ENCODE data around the gene FGD4.
"Not testable (repeated sequence)": the region's sequence is repeated elsewhere in the genome, so short reads cannot be mapped to it uniquely, and the experiment has no call there.

Gene FGD4

DNA sequence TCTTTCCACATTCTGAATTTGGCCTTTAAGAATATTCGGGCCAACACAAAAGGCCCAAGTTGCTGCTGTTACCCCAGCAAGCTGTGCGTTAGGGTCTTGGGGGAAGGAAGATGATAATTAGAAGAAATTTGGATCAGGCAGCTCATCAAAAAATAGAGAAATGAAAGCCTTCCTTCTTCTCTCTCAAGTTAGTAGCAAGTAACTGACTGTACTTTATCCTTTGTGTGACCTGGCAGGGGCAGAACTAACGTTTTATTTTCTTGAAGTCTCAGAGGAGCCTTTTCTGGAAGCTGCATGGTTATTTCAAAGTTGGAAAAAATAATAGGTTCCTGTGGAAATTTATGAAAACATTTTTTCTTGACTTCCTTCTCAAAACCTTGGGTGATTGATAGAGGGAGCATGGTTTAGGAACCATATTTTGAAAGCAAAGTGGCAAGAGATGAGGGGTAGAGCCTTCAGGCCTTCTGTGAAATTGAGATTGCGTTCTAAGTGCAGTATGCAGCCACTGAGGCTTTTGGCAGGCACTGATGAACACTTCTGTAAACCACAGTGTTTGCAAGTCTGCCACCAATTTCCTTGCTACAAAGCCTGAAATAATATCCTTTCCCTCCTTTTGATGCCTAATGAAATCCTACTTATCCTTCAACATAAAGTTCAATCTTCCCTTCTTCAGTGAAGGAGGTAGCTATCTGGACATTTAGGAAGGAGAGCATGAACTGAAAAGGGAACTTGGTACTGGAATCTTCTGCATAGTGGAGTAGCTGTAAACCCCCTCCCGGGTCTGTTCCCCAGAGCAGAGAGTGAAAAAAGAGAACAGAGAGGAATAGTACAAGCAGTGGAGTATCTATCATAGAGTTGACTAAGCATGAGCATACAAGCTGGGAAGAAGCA lies 123.2 kb downstream of the FGD4 start:
- TF ChIP-seq, protein P1, sequence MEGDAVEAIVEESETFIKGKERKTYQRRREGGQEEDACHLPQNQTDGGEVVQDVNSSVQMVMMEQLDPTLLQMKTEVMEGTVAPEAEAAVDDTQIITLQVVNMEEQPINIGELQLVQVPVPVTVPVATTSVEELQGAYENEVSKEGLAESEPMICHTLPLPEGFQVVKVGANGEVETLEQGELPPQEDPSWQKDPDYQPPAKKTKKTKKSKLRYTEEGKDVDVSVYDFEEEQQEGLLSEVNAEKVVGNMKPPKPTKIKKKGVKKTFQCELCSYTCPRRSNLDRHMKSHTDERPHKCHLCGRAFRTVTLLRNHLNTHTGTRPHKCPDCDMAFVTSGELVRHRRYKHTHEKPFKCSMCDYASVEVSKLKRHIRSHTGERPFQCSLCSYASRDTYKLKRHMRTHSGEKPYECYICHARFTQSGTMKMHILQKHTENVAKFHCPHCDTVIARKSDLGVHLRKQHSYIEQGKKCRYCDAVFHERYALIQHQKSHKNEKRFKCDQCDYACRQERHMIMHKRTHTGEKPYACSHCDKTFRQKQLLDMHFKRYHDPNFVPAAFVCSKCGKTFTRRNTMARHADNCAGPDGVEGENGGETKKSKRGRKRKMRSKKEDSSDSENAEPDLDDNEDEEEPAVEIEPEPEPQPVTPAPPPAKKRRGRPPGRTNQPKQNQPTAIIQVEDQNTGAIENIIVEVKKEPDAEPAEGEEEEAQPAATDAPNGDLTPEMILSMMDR (conservative IDR thresholded peaks at IDR 0.05; ENCODE audit: low read depth, low read length) = no peak
- H3K4me1 ChIP-seq (ENCODE audit: low read depth, poor library complexity, severe bottlenecking) = peaks cover 68% of the 10 kb centered on the region
- H3K4me3 ChIP-seq (IDR thresholded peaks at IDR 0.05; ENCODE audit: insufficient read depth, low read depth, low read length) = no peak overlapping the region
- no peaks in the 10 kb centered on the region for H3K79me2 ChIP-seq (ENCODE audit: insufficient read depth, low read depth)
- H3K27me3 ChIP-seq (ENCODE audit: insufficient read depth, low read depth) = no peaks in the 10 kb centered on the region
- H3K9ac ChIP-seq = peak overlapping the region; percentile 61
- peak overlapping the region; percentile 93 for H3K27ac ChIP-seq
- peak overlapping the region; percentile 92 for H3K4me2 ChIP-seq
- no peaks in the 10 kb centered on the region for H4K20me1 ChIP-seq (ENCODE audit: insufficient read depth)
- no peaks in the 10 kb centered on the region for H3K36me3 ChIP-seq (ENCODE audit: insufficient read depth)
- H2AFZ ChIP-seq (ENCODE audit: low read depth) = peak overlapping the region; percentile 73

DNA sequence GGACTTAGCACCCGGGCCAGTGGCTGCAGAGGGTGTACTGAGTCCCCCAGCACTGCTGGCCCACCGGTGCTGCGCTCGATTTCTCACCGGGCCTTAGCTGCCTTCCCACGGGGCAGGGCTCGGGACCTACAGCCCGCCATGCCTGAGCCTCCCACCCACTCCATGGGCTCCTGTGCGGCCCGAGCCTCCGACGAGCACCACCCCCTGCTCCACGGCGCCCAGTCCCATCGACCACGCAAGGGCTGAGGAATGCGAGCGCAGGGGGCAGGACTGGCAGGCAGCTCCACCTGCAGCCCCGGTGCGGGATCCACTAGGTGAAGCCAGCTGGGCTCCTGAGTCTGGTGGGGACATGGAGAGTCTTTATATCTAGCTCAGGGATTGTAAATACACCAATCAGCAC lies 126.4 kb downstream of the FGD4 start:
- H3K27me3 ChIP-seq (ENCODE audit: insufficient read depth, low read depth); H2AFZ ChIP-seq (ENCODE audit: low read depth); H3K9ac ChIP-seq; H3K79me2 ChIP-seq (ENCODE audit: insufficient read depth, low read depth); H4K20me1 ChIP-seq (ENCODE audit: insufficient read depth); H3K27ac ChIP-seq; H3K36me3 ChIP-seq (ENCODE audit: insufficient read depth); H3K4me2 ChIP-seq; H3K4me3 ChIP-seq (IDR thresholded peaks at IDR 0.05; ENCODE audit: insufficient read depth, low read depth, low read length): not testable (repeated sequence)
- peaks cover 57% of the 10 kb centered on the region for H3K4me1 ChIP-seq (ENCODE audit: low read depth, poor library complexity, severe bottlenecking)

DNA sequence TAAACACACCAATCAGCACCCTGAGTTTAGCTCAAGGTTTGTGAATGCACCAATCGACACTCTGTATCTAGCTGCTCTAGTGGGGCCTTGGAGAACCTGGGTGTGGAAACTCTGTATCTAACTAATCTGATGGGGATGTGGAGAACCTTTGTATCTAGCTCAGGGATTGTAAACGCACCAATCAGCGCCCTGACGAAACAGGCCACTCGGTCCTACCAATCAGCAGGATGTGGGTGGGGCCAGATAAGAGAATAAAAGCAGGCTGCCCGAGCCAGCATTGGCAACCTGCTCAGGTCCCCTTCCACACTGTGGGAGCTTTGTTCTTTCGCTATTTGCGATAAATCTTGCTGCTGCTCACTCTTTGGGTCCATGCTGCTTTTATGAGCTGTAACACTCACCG lies 127.0 kb downstream of the FGD4 start:
- not testable (repeated sequence) for H3K79me2 ChIP-seq (ENCODE audit: insufficient read depth, low read depth); H3K27me3 ChIP-seq (ENCODE audit: insufficient read depth, low read depth)

DNA sequence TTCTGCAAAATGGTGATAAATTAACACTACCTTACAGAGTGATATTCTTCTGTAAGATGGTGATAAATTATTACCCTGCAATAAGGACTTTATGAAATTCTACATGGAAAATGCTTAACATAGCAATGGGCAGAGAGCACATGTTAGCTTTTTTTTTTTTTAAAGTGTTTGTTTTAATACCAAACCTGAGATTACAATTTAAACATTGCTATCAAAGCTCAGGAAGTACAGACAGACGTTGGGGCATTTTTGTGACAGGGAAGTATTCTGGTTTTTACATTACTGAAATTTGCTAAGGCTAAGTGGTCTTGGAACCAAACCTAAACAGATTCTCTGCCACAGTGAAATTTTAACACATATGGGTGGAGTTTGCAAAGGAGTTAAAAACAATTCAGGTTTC lies 133.1 kb downstream of the FGD4 start:
- Histone ChIP-seq H3K27ac (peak overlapping the region; percentile 23; the same call in 1 of the 2 replicates), H4K20me1 (ENCODE audit: insufficient read depth) (no peaks in the 10 kb centered on the region), H3K4me2 (peak overlapping the region; percentile 99; the same call in 1 of the 2 replicates), H3K36me3 (ENCODE audit: insufficient read depth) (no peaks in the 10 kb centered on the region), H3K9ac (no peak overlapping the region), H3K4me1 (ENCODE audit: low read depth, poor library complexity, severe bottlenecking) (peaks cover 53% of the 10 kb centered on the region), H3K4me3 (IDR thresholded peaks at IDR 0.05; ENCODE audit: insufficient read depth, low read depth, low read length) (no peak overlapping the region), H3K27me3 (ENCODE audit: insufficient read depth, low read depth) (no peaks in the 10 kb centered on the region), H2AFZ (ENCODE audit: low read depth) (no peak overlapping the region), H3K79me2 (ENCODE audit: insufficient read depth, low read depth) (peaks cover 31% of the 10 kb centered on the region)
- TF ChIP-seq, protein P1 (conservative IDR thresholded peaks at IDR 0.05; ENCODE audit: low read depth, low read length) = no peak

More for the DNA sequence above, 127.0 kb downstream of the FGD4 start:
- not testable (repeated sequence) for H3K9ac ChIP-seq; H4K20me1 ChIP-seq (ENCODE audit: insufficient read depth); H2AFZ ChIP-seq (ENCODE audit: low read depth); H3K4me2 ChIP-seq; H3K36me3 ChIP-seq (ENCODE audit: insufficient read depth); H3K4me3 ChIP-seq (IDR thresholded peaks at IDR 0.05; ENCODE audit: insufficient read depth, low read depth, low read length); H3K27ac ChIP-seq
- peaks cover 52% of the 10 kb centered on the region for H3K4me1 ChIP-seq (ENCODE audit: low read depth, poor library complexity, severe bottlenecking)

DNA sequence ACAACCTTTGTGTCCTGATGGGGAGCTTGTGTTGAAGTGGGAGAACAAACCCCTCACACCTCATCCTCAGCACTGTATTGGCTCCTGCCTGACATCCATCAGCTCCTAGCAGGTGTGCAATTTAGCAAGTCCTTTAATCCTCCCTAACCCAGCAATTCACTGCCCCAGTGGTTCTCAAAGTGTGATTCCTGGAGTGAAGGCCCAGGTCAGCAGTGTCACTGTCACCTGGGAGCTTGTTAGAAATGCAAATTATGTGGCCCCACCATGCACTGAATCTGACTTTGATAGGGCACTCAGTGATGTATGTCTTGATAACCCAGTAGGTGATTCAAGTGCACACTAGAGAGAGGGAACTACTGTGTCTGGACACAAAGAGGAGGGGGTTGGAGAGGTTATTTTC lies 133.6 kb downstream of the FGD4 start:
- Histone ChIP-seq H3K4me2 (peak overlapping the region; percentile 99), H3K79me2 (ENCODE audit: insufficient read depth, low read depth) (peaks cover 37% of the 10 kb centered on the region), H3K4me1 (ENCODE audit: low read depth, poor library complexity, severe bottlenecking) (peaks cover 52% of the 10 kb centered on the region), H3K27ac (peak overlapping the region; percentile 23; the same call in 1 of the 2 replicates), H2AFZ (ENCODE audit: low read depth) (no peak overlapping the region), H3K36me3 (ENCODE audit: insufficient read depth) (no peaks in the 10 kb centered on the region), H3K27me3 (ENCODE audit: insufficient read depth, low read depth) (no peaks in the 10 kb centered on the region), H4K20me1 (ENCODE audit: insufficient read depth) (no peaks in the 10 kb centered on the region), H3K4me3 (IDR thresholded peaks at IDR 0.05; ENCODE audit: insufficient read depth, low read depth, low read length) (no peak overlapping the region), H3K9ac (no peak overlapping the region)
- TF ChIP-seq, protein P1 (conservative IDR thresholded peaks at IDR 0.05; ENCODE audit: low read depth, low read length) = no peak

DNA sequence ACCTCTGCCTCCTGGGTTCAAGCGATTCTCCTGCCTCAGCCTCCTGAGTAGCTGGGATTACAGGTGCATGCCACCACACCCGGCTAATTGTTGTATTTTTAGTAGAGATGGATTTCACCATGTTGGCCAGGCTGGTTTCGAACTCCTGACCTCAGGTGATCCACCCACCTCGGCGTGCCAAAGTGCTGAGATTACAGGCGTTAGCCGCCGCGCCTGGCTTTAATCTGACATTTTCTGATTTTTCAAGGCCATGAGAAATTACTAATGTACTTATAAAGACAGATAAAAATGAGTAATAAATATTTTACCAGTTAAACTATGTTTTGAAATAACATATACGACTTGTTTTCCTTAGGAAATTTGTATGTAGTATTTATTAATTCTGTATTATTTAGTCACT lies 134.1 kb downstream of the FGD4 start:
- Histone ChIP-seq H2AFZ (ENCODE audit: low read depth) (peak overlapping the region; percentile 36; the same call in 1 of the 2 replicates), H3K27ac (peak overlapping the region; percentile 66; the same call in 1 of the 2 replicates)

More for the DNA sequence above, 134.1 kb downstream of the FGD4 start:
- Histone ChIP-seq H3K79me2 (ENCODE audit: insufficient read depth, low read depth) (peaks cover 42% of the 10 kb centered on the region), H3K4me1 (ENCODE audit: low read depth, poor library complexity, severe bottlenecking) (peaks cover 54% of the 10 kb centered on the region), H3K4me2 (peak overlapping the region; percentile 99), H3K9ac (peak overlapping the region; percentile 53; the same call in 1 of the 2 replicates)
- not testable (repeated sequence) for H3K36me3 ChIP-seq (ENCODE audit: insufficient read depth); H4K20me1 ChIP-seq (ENCODE audit: insufficient read depth); H3K4me3 ChIP-seq (IDR thresholded peaks at IDR 0.05; ENCODE audit: insufficient read depth, low read depth, low read length); H3K27me3 ChIP-seq (ENCODE audit: insufficient read depth, low read depth)
